ENCODE measurements around the gene TBC1D22A.
"Not testable (repeated sequence)": the region's sequence is repeated elsewhere in the genome, so short reads cannot be mapped to it uniquely, and the experiment has no call there.

DNA sequence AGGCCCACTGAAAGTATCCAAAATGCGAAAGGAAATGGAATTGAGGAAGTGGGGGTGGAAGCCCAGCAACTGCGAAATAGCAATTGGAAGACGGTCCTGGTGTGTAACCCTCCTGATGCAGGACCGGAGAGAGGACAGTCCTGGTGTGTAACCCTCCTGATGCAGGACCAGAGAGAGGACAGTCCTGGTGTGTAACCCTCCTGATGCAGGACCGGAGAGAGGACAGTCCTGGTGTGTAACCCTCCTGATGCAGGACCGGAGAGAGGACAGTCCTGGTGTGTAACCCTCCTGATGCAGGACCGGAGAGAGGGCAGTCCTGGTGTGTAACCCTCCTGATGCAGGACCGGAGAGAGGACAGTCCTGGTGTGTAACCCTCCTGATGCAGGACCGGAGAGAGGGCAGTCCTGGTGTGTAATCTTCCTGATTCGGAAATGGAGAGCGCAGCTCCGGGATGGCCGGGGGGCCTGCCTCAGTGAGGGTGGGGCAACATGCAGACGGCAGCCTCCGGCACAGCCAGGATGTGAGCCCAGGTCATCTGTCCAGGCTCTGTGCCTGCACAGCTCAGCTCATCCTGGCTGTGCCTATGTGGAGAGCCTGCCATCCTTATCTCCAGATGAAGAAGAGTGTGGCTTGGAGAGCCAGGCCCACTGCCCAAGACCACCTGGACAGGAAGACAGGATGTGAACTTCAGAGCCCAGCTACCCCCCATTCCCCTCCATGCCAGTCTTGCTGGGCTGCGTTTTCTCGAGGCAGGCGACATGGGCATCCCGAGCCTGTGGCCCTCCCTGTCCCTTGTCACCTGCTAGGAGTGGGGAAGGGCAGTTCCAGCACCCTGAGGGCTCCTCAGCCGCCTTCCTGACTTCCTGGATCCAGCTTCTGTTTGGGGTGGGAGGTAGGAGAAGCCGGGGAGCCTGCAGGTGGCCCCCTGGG is 408.3 kb downstream of the TBC1D22A start:
- TF ChIP-seq, protein P1, sequence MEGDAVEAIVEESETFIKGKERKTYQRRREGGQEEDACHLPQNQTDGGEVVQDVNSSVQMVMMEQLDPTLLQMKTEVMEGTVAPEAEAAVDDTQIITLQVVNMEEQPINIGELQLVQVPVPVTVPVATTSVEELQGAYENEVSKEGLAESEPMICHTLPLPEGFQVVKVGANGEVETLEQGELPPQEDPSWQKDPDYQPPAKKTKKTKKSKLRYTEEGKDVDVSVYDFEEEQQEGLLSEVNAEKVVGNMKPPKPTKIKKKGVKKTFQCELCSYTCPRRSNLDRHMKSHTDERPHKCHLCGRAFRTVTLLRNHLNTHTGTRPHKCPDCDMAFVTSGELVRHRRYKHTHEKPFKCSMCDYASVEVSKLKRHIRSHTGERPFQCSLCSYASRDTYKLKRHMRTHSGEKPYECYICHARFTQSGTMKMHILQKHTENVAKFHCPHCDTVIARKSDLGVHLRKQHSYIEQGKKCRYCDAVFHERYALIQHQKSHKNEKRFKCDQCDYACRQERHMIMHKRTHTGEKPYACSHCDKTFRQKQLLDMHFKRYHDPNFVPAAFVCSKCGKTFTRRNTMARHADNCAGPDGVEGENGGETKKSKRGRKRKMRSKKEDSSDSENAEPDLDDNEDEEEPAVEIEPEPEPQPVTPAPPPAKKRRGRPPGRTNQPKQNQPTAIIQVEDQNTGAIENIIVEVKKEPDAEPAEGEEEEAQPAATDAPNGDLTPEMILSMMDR (IDR thresholded peaks at IDR 0.05) = not testable (repeated sequence)
- TF ChIP-seq POLR2A (IDR thresholded peaks at IDR 0.05) = not testable (repeated sequence)
